Germinal center (tissue), 1 donor: ENCODE measurements around the gene THSD4.
"Not testable (repeated sequence)": the region's sequence is repeated elsewhere in the genome, so short reads cannot be mapped to it uniquely, and the experiment has no call there.

Experiments used
- DNase-seq: peaks from one replicate; pipeline ENCODE4 v3.0.0; 2012; ENCODE audit warnings: mixed read lengths, low spot score

The THSD4 gene

GRCh38 chr15:71386005-71386404, 270.7 kb downstream of the THSD4 start:
- DNase-seq, result no peak

GRCh38 chr15:71386448-71387236, 271.4 kb downstream of the THSD4 start:
- no peak for DNase-seq

- DNase-seq, result no peak
Observed at GRCh38 chr15:71387810-71388209, 272.5 kb downstream of the THSD4 start.

- DNase-seq, result no peak
Observed at GRCh38 chr15:71390096-71390495, 274.8 kb downstream of the THSD4 start.

- no peak for DNase-seq
Observed at GRCh38 chr15:71391421-71392088, 276.3 kb downstream of the THSD4 start.

- no peak for DNase-seq
Observed at GRCh38 chr15:71392861-71393283, 277.6 kb downstream of the THSD4 start.

GRCh38 chr15:71393383-71393782, 278.1 kb downstream of the THSD4 start:
- no peak for DNase-seq

- no peak for DNase-seq
Observed at GRCh38 chr15:71396536-71397125, 281.4 kb downstream of the THSD4 start.

GRCh38 chr15:71397377-71397776, 282.1 kb downstream of the THSD4 start:
- no peak for DNase-seq

GRCh38 chr15:71400294-71400693, 285.0 kb downstream of the THSD4 start:
- DNase-seq, result no peak

GRCh38 chr15:71401728-71402127, 286.5 kb downstream of the THSD4 start:
- DNase-seq, result not testable (repeated sequence)

- no peak for DNase-seq
Observed at GRCh38 chr15:71409541-71409940, 294.3 kb downstream of the THSD4 start.

GRCh38 chr15:71410347-71410746, 295.1 kb downstream of the THSD4 start:
- DNase-seq, result no peak

- no peak for DNase-seq
Observed at GRCh38 chr15:71411538-71412482, 296.5 kb downstream of the THSD4 start.

GRCh38 chr15:71413419-71413818, 298.1 kb downstream of the THSD4 start:
- DNase-seq, result no peak

GRCh38 chr15:71414853-71415252, 299.6 kb downstream of the THSD4 start:
- no peak for DNase-seq

- DNase-seq, result no peak
Observed at GRCh38 chr15:71422530-71423259, 307.4 kb downstream of the THSD4 start.

GRCh38 chr15:71424765-71425164, 309.5 kb downstream of the THSD4 start:
- no peak for DNase-seq

GRCh38 chr15:71425388-71425787, 310.1 kb downstream of the THSD4 start:
- DNase-seq, result no peak

- no peak for DNase-seq
Observed at GRCh38 chr15:71426792-71427191, 311.5 kb downstream of the THSD4 start.

GRCh38 chr15:71430782-71431181, 315.5 kb downstream of the THSD4 start:
- no peak for DNase-seq
